ENCODE data around the gene PIP5K1A.

PIP5K1A gene

GRCh38 chr1:151246786-151247185 is 48.4 kb downstream of the PIP5K1A start:
- no peak for TF ChIP-seq FOXM1 (IDR thresholded peaks at IDR 0.05; ENCODE audit: borderline replicate concordance, low read depth)
- no peak for TF ChIP-seq RAD21 (IDR thresholded peaks at IDR 0.05; ENCODE audit: low read depth)
- no peak for TF ChIP-seq REST (IDR thresholded peaks at IDR 0.05; ENCODE audit: low read depth)
- no peak for TF ChIP-seq EGR1 (IDR thresholded peaks at IDR 0.05)
- no peak for TF ChIP-seq EP300 (IDR thresholded peaks at IDR 0.05; ENCODE audit: borderline replicate concordance)
- TF ChIP-seq CEBPB (IDR thresholded peaks at IDR 0.05): no peak
- TF ChIP-seq CREB1 (IDR thresholded peaks at IDR 0.05; ENCODE audit: low read depth): no peak
- TF ChIP-seq TEAD4 (IDR thresholded peaks at IDR 0.05): no peak
- TF ChIP-seq TAF1 (IDR thresholded peaks at IDR 0.05; ENCODE audit: low read depth): no peak
- TF ChIP-seq YY1 (IDR thresholded peaks at IDR 0.05; ENCODE audit: low read depth): no peak
- TF ChIP-seq USF1 (IDR thresholded peaks at IDR 0.05): no peak

GRCh38 chr1:151251656-151252470 is 53.5 kb downstream of the PIP5K1A start:
- peak; percentile 56 for TF ChIP-seq RAD21 (IDR thresholded peaks at IDR 0.05; ENCODE audit: low read depth)
- no peak for TF ChIP-seq CREB1 (IDR thresholded peaks at IDR 0.05; ENCODE audit: low read depth)

- no peak for TF ChIP-seq ZBTB7A (IDR thresholded peaks at IDR 0.05; ENCODE audit: low read depth)
- no peak for TF ChIP-seq CEBPB (IDR thresholded peaks at IDR 0.05)
- peak; percentile 86 for TF ChIP-seq YY1 (IDR thresholded peaks at IDR 0.05; ENCODE audit: low read depth)
- TF ChIP-seq NFIC (IDR thresholded peaks at IDR 0.05): no peak
- peak; percentile 58; the same call in 1 of the 2 replicates for TF ChIP-seq TCF12 (IDR thresholded peaks at IDR 0.05; ENCODE audit: low read depth)
- TF ChIP-seq MAX (IDR thresholded peaks at IDR 0.05): peak; percentile 67
- peak; percentile 13; the same call in 1 of the 2 replicates for TF ChIP-seq EP300 (IDR thresholded peaks at IDR 0.05; ENCODE audit: borderline replicate concordance)
- peak; percentile 54; the same call in 1 of the 2 replicates for TF ChIP-seq EGR1 (IDR thresholded peaks at IDR 0.05)
- TF ChIP-seq TAF1 (IDR thresholded peaks at IDR 0.05; ENCODE audit: low read depth): peak; percentile 90
- TF ChIP-seq USF1 (IDR thresholded peaks at IDR 0.05): peak; percentile 75
These were observed 56.2 kb downstream of the PIP5K1A start, which contains the start of gene PSMD4 for GRCh38 chr1:151254217-151255213. Gene PSMD4, plus strand, starts transcription at chr1:151254734. Its CDS starts 49 bp downstream, at chr1:151254783.

GRCh38 chr1:151255381-151255780 is 57.0 kb downstream of the PIP5K1A start:
- no peak for TF ChIP-seq REST (IDR thresholded peaks at IDR 0.05; ENCODE audit: low read depth)
- TF ChIP-seq YY1 (IDR thresholded peaks at IDR 0.05; ENCODE audit: low read depth): no peak
- no peak for TF ChIP-seq MAX (IDR thresholded peaks at IDR 0.05)
- no peak for TF ChIP-seq NFIC (IDR thresholded peaks at IDR 0.05)
- no peak for TF ChIP-seq TCF12 (IDR thresholded peaks at IDR 0.05; ENCODE audit: low read depth)
- no peak for TF ChIP-seq CEBPB (IDR thresholded peaks at IDR 0.05)
- no peak for TF ChIP-seq RAD21 (IDR thresholded peaks at IDR 0.05; ENCODE audit: low read depth)
- no peak for TF ChIP-seq EGR1 (IDR thresholded peaks at IDR 0.05)
- TF ChIP-seq TEAD4 (IDR thresholded peaks at IDR 0.05): no peak
- TF ChIP-seq USF1 (IDR thresholded peaks at IDR 0.05): no peak
- TF ChIP-seq ZBTB7A (IDR thresholded peaks at IDR 0.05; ENCODE audit: low read depth): no peak
- TF ChIP-seq FOXM1 (IDR thresholded peaks at IDR 0.05; ENCODE audit: borderline replicate concordance, low read depth): no peak
- no peak for TF ChIP-seq TAF1 (IDR thresholded peaks at IDR 0.05; ENCODE audit: low read depth)
- TF ChIP-seq CREB1 (IDR thresholded peaks at IDR 0.05; ENCODE audit: low read depth): no peak
- no peak for TF ChIP-seq EP300 (IDR thresholded peaks at IDR 0.05; ENCODE audit: borderline replicate concordance)
